GM19043 (cell line): ENCODE data around the gene GPX6.
"Not testable (repeated sequence)": the region's sequence is repeated elsewhere in the genome, so short reads cannot be mapped to it uniquely, and the experiment has no call there.

ENCODE experiments used
- ATAC-seq: cut with Tn5 transposase; IDR thresholded peaks from one replicate; pipeline ENCODE4 v1.9.1; 2021; ENCODE audit warnings: low read depth; ENCODE audit not compliant: unreplicated experiment

The GPX6 gene

GRCh38 chr6:28486988-28487742 lies 28.4 kb downstream of the GPX6 start:
- no peak for ATAC-seq

GRCh38 chr6:28486533-28486932 lies 29.1 kb downstream of the GPX6 start:
- ATAC-seq, result no peak

- no peak for ATAC-seq
Observed at GRCh38 chr6:28485482-28485881, 30.1 kb downstream of the GPX6 start.

- ATAC-seq, result no peak
Observed at GRCh38 chr6:28480253-28480932, 35.2 kb downstream of the GPX6 start.

GRCh38 chr6:28478518-28478917 lies 37.1 kb downstream of the GPX6 start:
- ATAC-seq, result no peak

GRCh38 chr6:28474441-28475219 lies 41.0 kb downstream of the GPX6 start:
- ATAC-seq, result no peak

GRCh38 chr6:28469153-28469745 lies 46.3 kb downstream of the GPX6 start:
- not testable (repeated sequence) for ATAC-seq

- ATAC-seq, result no peak
Observed at GRCh38 chr6:28468056-28468455, 47.5 kb downstream of the GPX6 start.

GRCh38 chr6:28462401-28462800 lies 53.2 kb downstream of the GPX6 start:
- ATAC-seq, result no peak

GRCh38 chr6:28458568-28458967 lies 57.0 kb downstream of the GPX6 start:
- no peak for ATAC-seq
